AG08395 (cell line): ENCODE data around the gene MTLN.
"Not testable (repeated sequence)": the region's sequence is repeated elsewhere in the genome, so short reads cannot be mapped to it uniquely, and the experiment has no call there.

Experiments
- DNase-seq: peaks from one replicate; pipeline ENCODE4 v3.0.0; 2012; ENCODE audit warnings: mixed read lengths, low spot score

The MTLN gene

GRCh38 chr2:110198016-110198415 is 14.3 kb downstream of the MTLN start:
- no peak for DNase-seq

GRCh38 chr2:110197452-110197851 is 14.9 kb downstream of the MTLN start:
- DNase-seq: no peak

GRCh38 chr2:110190169-110190568 is 22.2 kb downstream of the MTLN start:
- not testable (repeated sequence) for DNase-seq

DNA sequence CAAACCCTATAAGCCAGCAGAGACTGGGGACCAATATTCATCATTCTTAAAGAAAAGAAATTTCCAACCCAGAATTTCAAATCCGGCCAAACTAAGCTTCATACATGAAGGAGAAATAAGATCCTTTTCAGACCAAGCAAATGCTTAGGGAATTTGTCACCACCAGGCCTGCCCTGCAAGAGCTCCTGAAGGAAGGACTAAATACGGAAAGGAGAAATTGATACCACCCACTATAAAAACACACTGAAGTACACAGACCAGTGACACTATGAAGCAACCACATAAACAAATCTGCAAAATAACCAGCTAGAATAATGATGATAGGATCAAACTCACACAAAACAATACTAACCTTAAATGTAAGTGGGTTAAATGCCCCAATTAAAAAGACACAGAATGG is 29.9 kb downstream of the MTLN start:
- no peak for DNase-seq

DNA sequence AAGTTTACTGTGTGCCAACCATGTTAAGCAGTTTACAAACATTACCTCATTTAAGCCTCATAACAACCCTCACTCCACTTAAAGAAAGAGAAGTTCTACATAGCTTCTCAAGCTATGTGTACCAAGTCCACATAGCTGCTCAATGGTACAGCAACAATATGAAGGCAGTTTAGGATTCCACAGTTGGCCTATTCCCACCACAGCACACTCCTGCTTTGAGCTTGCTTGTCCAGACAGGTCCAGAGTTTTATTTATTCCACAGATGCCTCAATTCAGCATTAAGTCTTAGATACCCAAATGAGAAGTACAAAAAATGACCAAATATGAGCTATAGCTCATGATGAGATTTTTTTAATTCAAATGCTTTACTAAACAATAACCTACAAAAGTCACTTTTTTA is 32.3 kb downstream of the MTLN start:
- DNase-seq: no peak

GRCh38 chr2:110173523-110173922 is 38.8 kb downstream of the MTLN start:
- DNase-seq: no peak

DNA sequence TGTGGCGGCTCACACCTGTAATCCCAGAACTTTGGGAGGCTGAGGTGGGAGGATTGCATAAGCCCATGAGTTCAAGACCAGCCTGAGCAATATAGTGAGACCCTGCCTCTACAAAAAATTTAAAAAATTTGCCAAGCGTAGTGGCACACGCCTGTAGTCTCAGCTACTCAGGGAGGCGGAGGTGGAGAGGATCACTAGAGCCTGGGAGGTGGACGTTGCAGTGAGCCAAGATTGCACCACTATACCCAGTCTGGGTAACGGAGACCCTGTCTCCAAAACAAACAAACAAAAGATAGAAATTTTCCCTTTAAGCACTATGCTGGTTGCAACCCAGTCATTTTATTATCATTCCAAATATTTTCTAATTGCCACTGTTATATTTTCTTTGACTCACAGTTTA is 39.8 kb downstream of the MTLN start:
- no peak for DNase-seq

- no peak for DNase-seq
These were observed 42.2 kb downstream of the MTLN start for GRCh38 chr2:110170102-110170501.

GRCh38 chr2:110167326-110168000 is 44.9 kb downstream of the MTLN start:
- no peak for DNase-seq

- no peak for DNase-seq
These were observed 46.1 kb downstream of the MTLN start for GRCh38 chr2:110166266-110166665.
